Measurements from ENCODE around the gene CBFA2T3.

Gene CBFA2T3

DNA sequence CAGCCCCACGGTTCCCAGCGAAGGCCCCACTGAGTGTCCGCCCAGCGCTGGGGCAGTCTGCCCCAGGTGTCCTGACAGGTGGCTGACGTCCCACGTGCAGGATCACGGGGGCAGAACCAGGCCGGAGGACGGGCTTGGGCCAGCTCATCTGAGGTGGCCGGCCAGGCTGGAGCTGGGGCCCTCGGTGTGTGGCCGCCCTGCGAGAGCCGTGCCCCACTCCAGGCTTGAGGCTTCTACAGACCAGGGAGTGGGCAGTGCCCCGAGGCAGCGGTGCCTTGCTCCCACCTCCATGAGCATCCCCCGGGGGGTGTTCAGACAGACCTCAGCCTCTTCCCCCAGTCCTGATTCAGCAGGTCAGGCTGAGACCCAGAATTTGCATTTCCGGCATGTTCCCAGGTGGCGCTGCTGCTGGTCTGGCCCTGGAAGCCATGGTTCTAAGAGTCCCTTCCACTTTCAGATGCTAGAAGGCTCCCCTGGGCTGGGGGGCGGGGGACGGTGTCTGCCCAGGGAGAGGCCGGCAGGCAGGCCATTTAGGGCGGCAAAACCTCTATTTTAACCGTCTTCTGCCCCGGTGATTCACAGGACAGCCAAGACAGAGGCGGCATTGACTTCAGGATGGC, 75.2 kb downstream of the CBFA2T3 start:
- TF ChIP-seq ZFX (IDR thresholded peaks at IDR 0.05) (no peak), CTCF (conservative IDR thresholded peaks at IDR 0.05) (no peak)
- H3K27ac ChIP-seq, result no peak overlapping the region

DNA sequence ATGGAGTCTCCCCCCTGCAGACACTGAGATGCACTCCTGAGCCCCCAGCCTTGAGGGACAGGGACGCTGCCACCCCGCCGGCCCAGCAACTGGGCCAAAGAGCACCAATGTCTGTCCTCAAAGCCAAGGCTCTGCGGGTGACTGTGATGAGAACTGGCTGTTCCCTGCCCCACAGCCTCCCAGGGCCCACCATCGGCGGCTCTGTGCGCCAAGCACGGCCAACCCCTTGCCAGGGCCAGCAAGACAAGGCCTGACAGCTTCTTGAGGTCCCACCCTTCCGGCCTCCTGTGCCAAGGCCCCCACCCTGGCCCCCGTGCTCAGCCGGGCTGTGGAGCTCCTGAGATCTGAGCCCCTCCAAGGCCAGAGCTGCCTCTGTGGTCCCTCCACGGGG, 76.3 kb downstream of the CBFA2T3 start:
- TF ChIP-seq CTCF (conservative IDR thresholded peaks at IDR 0.05) (no peak), ZFX (IDR thresholded peaks at IDR 0.05) (no peak)
- H3K27ac ChIP-seq, result no peak overlapping the region

GRCh38 chr16:88899901-88900661, 76.9 kb downstream of the CBFA2T3 start:
- no peak for TF ChIP-seq CTCF (conservative IDR thresholded peaks at IDR 0.05)
- TF ChIP-seq ZFX (IDR thresholded peaks at IDR 0.05), result no peak
- no peak overlapping the region for H3K27ac ChIP-seq

- H3K27ac ChIP-seq, result no peak overlapping the region
- TF ChIP-seq ZFX (IDR thresholded peaks at IDR 0.05) (no peak), CTCF (conservative IDR thresholded peaks at IDR 0.05) (no peak)
These were observed 79.1 kb downstream of the CBFA2T3 start for GRCh38 chr16:88897696-88898425.

- no peak overlapping the region for H3K27ac ChIP-seq
- TF ChIP-seq CTCF (conservative IDR thresholded peaks at IDR 0.05) (no peak), ZFX (IDR thresholded peaks at IDR 0.05) (no peak)
These were observed 80.6 kb downstream of the CBFA2T3 start for GRCh38 chr16:88896238-88897070.

GRCh38 chr16:88895335-88895734, 81.7 kb downstream of the CBFA2T3 start:
- H3K27ac ChIP-seq, result no peak overlapping the region
- TF ChIP-seq CTCF (conservative IDR thresholded peaks at IDR 0.05), result no peak
- TF ChIP-seq ZFX (IDR thresholded peaks at IDR 0.05), result no peak
